Mammary epithelial cell (primary cell): ENCODE measurements around the gene CDIP1.

Source experiments
- EZH2 ChIP-seq: IDR thresholded peaks from 2 replicates; pipeline ENCODE4 v1.6.1; 2012; ENCODE audit warnings: low read length, inconsistent platforms, borderline replicate concordance
- TF ChIP-seq, protein P1 (sequence below), 2 donors: IDR thresholded peaks in 1 of 2; conservative IDR thresholded peaks in 1 of 2; 2 replicates each; pipeline ENCODE4 v1.5.1; 2011 to 2012; ENCODE audit warnings: inconsistent platforms in 2 of 2, low read length in 2 of 2, mild to moderate bottlenecking in 2 of 2, control low read depth in 1 of 2, low read depth in 1 of 2; ENCODE audit not compliant: insufficient read depth in 1 of 2; ENCODE audit errors: extremely low read depth in 1 of 2

DNA sequence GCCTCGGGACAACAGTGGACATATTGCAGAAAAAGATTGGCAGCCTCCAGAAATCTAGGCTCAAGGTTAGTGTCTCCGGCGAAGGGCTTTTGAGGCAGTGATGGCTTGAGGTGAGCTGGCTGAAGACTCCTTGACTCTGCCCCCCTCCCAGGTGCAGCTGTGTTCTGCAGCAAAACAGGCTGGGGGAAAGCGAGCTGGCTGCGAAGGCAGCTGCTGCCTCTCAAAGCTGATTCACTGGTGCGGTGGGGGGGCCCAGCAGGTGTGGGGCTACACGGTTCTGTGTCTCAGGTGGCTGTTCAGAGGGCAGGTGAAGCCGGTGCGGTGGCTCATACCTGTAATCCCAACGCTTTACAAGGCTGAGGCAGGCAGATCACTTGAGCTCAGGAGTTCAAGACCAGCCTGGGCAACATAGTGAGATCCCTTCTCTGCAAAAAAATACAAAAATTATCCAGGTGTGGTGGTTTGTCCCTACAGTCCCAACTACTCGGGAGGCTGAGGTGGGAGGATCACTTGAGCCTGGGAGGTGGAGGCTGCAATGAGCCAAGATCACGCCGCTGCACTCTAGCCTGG is 40.5 kb upstream of the CDIP1 start:
- TF ChIP-seq, protein P1, sequence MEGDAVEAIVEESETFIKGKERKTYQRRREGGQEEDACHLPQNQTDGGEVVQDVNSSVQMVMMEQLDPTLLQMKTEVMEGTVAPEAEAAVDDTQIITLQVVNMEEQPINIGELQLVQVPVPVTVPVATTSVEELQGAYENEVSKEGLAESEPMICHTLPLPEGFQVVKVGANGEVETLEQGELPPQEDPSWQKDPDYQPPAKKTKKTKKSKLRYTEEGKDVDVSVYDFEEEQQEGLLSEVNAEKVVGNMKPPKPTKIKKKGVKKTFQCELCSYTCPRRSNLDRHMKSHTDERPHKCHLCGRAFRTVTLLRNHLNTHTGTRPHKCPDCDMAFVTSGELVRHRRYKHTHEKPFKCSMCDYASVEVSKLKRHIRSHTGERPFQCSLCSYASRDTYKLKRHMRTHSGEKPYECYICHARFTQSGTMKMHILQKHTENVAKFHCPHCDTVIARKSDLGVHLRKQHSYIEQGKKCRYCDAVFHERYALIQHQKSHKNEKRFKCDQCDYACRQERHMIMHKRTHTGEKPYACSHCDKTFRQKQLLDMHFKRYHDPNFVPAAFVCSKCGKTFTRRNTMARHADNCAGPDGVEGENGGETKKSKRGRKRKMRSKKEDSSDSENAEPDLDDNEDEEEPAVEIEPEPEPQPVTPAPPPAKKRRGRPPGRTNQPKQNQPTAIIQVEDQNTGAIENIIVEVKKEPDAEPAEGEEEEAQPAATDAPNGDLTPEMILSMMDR (conservative IDR thresholded peaks at IDR 0.05 in 1 of 2, IDR thresholded peaks at IDR 0.05 in 1 of 2; ENCODE audit: extremely low read depth in 1 of 2, insufficient read depth in 1 of 2, low read depth in 1 of 2, low read length in 2 of 2) = no peak
- no peak for TF ChIP-seq EZH2
